ENCODE results near the gene GPHN.

The GPHN gene

DNA sequence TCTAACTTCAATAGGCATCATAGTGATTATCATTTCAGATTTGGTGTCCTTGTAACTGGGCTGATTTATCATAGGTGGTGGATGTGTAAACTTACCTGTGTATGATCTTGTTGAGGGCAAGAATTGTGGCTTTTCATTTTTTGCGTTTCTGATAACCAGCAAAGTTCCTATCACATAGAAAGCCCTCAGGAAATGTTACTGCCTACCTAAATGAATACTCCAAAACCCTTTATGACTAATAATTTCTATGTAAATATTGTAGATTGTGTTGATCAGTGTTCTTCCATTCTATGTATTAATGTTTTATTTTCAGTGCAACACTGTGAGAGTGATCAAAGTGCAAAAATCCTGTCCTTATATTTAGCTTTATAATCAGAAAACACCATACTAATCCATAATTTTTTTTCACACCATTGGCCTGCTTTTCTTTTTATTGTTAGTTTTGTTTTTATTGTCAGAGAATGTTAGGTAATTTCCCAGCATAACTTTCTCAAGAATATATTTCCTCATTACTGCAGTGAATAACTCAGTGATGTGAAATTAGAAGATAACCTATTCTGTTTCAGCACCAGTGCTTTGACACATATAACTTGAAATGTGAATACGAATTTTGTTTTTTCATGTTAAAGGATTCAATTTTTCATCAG lies 94.1 kb downstream of the GPHN start:
- no peak for DNase-seq (ENCODE audit: low read depth)

GRCh38 chr14:66603945-66604344 lies 96.0 kb downstream of the GPHN start:
- DNase-seq (ENCODE audit: low read depth) = no peak

- DNase-seq (ENCODE audit: low read depth) = no peak
These were observed 98.9 kb downstream of the GPHN start for GRCh38 chr14:66606826-66607225.

- no peak for DNase-seq (ENCODE audit: low read depth)
These were observed 102.2 kb downstream of the GPHN start for GRCh38 chr14:66610154-66610563.

DNA sequence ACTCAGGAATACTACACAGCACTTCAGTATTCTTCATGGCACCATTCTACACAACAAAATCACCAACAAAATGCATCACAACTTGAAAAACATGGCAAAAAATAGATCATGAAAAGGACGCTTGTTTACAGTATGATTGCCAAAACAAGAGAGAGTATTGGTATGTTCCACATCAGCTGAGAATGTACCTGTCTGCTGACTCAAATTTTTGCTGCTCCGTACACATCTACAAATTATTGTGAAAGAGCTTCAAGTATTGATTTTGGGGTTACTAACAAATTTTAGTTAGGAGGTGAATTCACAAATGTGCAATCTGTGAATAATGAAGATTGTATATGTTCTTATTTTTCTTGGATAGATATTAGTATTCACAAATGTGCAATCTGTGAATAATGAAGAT lies 105.4 kb downstream of the GPHN start:
- no peak for DNase-seq (ENCODE audit: low read depth)

- no peak for DNase-seq (ENCODE audit: low read depth)
These were observed 112.0 kb downstream of the GPHN start for GRCh38 chr14:66619952-66620351.

DNA sequence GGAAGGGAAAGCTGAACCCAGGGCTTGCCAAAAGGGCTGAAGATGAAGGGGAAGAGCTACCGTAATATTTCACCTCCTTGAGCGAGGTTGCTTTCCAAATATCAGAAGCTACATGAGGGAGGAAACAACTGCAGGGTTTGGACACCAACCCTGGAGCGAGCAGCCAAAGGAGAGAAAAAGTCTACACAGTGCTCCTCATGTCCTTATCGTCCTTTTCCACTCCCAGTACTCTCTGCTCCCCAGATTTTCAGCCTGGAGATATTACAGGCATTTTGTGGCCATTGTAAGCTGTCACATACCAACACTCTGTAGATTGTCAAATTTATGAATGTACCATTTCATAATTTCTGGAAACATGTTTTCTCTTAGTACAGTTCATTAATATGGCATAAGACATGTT lies 115.9 kb downstream of the GPHN start:
- no peak for DNase-seq (ENCODE audit: low read depth)

GRCh38 chr14:66624336-66624937 lies 116.5 kb downstream of the GPHN start:
- peak; percentile 33 for DNase-seq (ENCODE audit: low read depth)

DNA sequence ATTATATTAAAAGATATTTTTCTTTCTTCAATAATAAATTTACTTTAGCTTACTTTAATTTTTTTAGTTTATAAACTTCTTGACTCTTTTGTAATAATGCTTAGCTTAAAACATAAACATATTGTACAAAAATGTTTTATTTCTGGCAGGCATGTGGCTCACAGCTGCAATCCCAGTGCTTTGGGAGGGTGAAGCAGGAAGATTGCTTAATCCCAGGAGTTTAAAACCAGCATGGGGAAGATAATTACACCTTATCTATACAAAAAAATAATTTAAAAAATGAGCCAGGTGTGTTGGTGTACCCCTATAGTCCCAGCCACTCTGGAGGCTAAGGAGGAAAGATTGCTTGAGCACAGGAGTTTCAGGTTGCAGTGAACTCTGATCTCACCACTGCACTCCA lies 120.7 kb downstream of the GPHN start:
- no peak for DNase-seq (ENCODE audit: low read depth)

DNA sequence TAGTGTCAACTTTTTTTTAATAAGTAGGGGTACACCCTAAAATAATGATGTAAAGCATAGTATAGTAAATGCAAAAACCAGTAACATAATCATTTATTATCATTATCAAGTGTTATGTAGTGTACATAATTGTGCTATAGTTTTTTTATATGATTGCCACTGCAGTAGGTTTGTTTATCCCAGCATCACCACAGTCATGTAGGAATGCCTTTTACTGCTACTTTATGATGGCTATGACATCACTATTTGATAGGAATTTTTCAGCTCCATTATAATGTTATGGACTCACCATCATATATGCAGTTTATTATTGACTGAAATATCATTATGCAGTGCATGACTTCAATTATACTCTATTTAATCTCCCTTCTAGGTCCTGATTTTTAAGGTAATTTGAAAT lies 121.6 kb downstream of the GPHN start:
- no peak for DNase-seq (ENCODE audit: low read depth)

DNA sequence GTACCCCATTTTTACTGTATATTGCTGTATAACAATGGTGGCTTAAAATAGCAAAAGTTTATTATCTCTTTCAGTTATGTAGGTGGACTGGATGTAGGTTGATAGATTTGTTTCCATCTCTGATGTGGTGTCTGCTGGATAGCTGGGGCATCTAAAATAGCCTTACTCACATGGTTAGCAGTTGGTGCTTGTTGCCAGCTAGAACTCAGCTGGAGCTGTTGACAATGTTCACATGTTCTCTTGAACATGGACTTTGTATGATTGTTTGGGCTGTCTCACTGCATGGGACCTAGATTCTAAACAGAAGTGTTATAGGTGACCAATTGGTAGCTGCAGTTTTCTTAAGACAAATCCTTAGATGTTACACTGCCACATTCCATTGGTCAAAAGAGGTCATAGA lies 126.9 kb downstream of the GPHN start:
- DNase-seq (ENCODE audit: low read depth) = no peak

DNA sequence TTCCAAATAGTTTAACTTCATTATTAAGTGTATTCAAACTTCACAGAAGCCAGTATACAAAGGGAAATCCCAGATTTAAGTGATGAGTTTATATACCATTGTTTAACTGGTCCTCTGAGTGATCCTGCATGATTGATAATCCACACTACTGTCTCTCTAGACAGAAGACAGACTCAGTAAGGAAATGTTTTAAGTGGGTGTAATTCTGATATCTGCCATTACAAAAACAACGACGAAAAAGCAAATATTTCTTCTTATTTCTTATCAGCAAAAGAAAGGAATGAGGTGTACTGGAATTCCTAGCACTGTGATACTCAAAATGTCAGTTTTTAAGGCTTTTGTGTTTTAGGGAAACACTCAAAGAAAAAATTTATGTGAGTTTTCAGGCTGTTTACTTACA lies 127.5 kb downstream of the GPHN start:
- DNase-seq (ENCODE audit: low read depth) = no peak

- DNase-seq (ENCODE audit: low read depth) = no peak
These were observed 128.3 kb downstream of the GPHN start for GRCh38 chr14:66636240-66636639.

DNA sequence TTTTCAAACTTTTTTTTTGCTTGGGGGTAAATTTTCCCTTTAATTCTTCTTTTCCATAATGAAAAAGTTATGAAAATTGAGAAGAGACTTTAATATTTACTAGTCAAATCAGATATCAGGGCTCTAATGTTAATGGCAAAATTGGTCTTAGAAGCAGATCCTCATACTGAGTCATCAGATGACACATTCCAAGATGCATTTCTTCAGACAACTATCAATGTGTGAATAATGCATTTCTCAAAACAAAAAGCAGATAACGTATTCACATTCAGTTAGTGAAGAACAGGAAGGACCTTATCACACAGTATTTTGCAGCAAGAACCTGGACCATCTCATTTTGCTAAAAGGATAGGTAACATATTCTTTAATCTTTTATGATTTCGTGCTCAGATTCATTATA lies 130.7 kb downstream of the GPHN start:
- DNase-seq (ENCODE audit: low read depth) = no peak

DNA sequence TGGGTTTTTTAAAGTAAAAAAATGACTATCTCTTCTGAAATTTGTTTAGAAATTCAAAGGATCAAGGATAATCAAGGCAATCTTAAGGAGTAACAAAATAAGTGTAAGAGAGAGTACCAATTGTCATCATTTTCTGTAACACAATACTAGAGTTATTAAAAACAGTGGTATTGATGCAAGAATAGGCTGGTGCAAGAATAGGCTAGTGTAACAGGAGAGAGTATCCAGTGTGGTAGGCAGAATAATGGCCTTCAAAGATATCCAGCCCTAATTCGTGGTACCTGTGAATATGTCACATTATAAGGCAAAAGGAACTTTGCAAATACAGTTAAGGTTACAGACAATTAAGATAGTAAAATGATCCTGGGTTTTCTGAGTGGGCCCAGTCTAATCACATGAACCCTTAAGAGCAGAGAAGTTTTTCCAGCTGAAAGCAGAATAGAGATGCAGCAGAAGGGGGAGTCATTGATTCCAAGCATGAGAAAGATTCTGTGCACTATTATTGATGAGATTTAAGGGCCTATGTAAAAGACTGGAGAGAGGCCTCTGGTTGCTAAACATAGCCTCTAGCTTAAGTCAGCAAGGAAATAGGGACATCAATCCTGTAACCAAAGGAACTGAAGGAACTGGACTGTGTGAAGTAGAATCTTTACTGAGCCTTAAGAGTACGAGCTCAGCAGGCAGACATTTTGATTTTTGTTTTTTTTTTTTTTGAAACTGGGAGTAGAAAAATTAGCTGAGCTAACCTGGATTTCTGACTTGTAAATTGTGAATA lies 134.1 kb downstream of the GPHN start:
- no peak for DNase-seq (ENCODE audit: low read depth)

DNA sequence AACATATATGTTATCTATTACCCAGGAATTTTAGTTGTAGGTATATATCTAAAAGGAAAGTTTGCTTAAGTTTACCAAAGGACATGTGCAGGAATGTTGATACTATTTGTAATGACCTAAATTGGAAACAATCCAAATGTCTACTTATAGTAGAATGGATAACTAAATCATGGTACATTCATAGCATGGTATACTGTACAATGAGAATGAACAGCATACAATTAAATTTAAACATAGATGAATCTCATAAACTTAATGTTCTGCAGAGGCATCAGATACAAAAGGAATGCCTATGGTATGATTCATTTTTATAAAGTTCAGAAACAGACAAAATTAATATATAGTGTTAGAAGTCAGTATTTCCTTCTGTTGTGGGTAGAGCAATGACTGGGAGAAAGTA lies 135.4 kb downstream of the GPHN start:
- DNase-seq (ENCODE audit: low read depth) = no peak

GRCh38 chr14:66645716-66646115 lies 137.8 kb downstream of the GPHN start:
- DNase-seq (ENCODE audit: low read depth) = no peak

DNA sequence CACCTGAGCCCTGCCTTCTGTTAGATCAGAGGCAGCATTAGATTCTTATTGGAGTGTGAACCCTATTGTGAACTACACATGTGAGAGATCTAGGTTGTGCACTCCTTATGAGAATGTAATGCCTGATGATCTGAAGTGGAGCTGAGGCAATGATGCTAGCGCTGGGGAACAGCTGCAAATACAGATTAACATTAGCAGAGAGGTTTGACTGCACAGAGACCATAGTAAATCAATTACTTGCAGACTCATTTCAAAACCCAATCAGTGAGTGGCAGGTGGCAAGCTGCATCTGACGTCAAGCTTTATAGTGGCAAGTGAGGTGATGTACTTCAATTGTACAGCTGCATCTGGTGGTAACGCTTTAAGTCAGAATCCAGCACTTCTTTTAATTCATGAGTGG lies 141.6 kb downstream of the GPHN start:
- no peak for DNase-seq (ENCODE audit: low read depth)

DNA sequence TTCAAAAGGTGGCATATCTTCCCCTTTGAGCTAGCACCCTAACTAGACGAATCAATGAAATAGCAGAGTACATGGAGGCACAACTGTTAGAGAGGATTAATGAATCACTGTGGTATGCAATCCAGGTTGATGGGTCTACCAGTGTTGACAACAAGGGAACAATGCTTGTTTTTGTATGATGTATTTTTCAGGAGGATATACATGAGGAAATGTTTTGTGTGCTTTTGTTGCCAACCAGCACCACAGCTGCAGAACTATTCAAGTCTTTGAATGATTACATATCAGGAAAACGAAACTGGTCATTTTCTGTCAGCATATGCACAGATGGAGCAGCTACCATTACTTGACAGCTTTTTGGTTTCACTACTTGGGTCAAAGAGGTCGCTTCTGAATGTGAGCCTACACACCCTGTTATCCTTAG lies 142.6 kb downstream of the GPHN start:
- DNase-seq (ENCODE audit: low read depth) = no peak

DNA sequence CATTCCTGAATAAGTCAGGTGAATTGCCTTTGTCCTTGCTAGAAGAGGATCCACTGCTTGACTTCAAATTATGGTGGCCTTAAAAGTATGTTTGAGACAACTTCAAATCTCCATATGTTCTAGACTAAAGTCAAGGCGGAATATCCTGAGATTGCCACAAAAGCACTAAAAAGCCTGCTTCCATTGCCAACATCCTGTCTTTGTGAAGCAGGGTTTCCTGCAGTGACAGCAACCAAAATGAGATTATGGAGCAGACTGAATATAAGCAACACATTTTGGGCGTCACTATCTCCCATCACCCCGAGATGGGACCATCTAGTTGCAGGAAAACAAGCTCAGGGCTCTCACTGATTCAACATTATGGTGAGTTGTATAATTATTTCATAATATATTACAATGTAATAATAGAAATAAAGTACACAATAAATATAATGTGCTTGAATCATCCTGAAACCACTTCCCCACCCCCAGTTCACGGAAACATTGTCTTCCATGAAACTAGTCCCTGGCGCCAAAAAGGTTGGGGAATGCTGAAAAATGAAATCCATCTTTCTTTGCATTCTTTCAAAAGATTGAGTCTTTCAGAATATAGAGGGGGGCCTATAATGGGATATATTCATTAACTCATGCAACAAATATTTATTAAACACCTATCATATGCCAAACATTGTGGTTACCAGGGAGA lies 143.7 kb downstream of the GPHN start:
- no peak for DNase-seq (ENCODE audit: low read depth)

DNA sequence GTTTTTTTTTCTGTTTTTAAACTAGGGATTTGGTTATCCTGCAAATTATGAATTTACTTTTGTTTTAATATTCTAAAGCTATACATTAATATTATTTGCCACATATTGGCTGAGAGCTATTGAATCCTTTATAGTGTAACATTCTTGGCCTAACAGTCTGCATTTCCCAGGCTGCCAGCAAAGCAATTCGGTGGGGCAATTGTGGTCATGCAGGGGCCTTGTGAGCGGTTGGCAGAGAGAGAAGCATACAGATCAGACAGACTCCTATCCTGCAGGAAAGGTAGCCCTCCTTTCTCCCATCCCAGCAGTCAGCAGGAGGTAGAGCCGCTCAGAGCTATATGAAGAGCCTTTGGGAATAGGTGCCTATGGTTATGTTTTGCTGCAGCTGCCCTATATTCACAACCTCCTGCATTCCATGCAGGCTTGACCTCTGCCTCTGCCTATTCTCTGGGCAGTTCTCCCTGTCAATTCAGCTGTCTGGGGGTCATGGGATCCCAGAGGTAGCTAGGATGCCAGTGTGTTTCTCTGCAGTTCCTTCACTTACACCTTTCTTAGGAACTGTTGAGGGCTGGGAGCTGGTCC lies 144.7 kb downstream of the GPHN start:
- no peak for DNase-seq (ENCODE audit: low read depth)

DNA sequence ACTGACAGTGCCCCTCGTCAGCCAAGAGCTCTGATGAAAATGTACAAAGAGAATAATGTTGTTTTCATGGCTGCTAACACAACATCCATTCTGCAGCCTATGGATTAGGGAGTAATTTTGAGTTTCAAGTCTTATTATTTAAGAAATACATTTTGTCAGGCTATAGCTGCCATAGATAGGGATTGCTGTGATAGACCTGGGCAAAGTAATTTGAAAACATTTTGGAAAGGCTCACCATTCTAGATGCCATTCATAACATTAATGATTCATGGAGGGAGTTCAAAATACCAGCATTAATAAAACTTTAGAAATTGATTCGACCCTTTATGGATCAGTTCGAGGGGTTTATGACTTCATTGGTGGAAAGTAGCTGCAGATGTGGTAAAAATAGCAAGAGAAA lies 149.8 kb downstream of the GPHN start:
- no peak for DNase-seq (ENCODE audit: low read depth)

GRCh38 chr14:66662374-66662773 lies 154.4 kb downstream of the GPHN start:
- DNase-seq (ENCODE audit: low read depth) = peak; percentile 2
